Natural killer cell (primary cell): ENCODE measurements around the gene TMEM132D. TPM values are rescaled to one million over a fixed set of nuclear protein-coding genes. Genes with fewer than 3 reads are reported as not detected.

ENCODE experiments used
- ATAC-seq, 3 donors: fragments of 150-1000 bp in 2 of 3; fragments of 200-7000 bp in 1 of 3; cut with Tn5 transposase; 1 replicate in 1 of 3; 2 replicates in 2 of 3; pipeline ENCODE4 v1.10.0; 2021; ENCODE audit warnings: mild to moderate bottlenecking in 2 of 3, moderate library complexity in 2 of 3
- DNase-seq, 2 donors: peaks; one replicate each; pipeline versions ENCODE4 v3.0.0 to v3.0.0-alpha.2; 2013 to 2021; ENCODE audit warnings: mixed read lengths in 1 of 2
- H3K27ac ChIP-seq: one replicate; pipeline ENCODE4 v1.5.1; 2013; ENCODE audit warnings: mild to moderate bottlenecking, low read length
- H3K27me3 ChIP-seq: one replicate; pipeline ENCODE4 v1.6.1; 2013; ENCODE audit warnings: low read length; ENCODE audit not compliant: control insufficient read depth, insufficient read depth
- H3K36me3 ChIP-seq: one replicate; pipeline ENCODE4 v1.6.1; 2013; ENCODE audit warnings: low read length; ENCODE audit not compliant: control insufficient read depth, insufficient read depth
- H3K4me1 ChIP-seq: one replicate; pipeline ENCODE4 v1.6.1; 2013; ENCODE audit warnings: low read length; ENCODE audit not compliant: control insufficient read depth, insufficient read depth
- H3K4me3 ChIP-seq: one replicate; pipeline ENCODE4 v1.5.1; 2013; ENCODE audit warnings: low read length
- H3K9me3 ChIP-seq: one replicate; pipeline ENCODE4 v1.6.1; 2013; ENCODE audit warnings: low read length; ENCODE audit not compliant: control insufficient read depth, insufficient read depth
- H3K27ac Mint-ChIP-seq, 2 donors: one replicate each; pipeline ENCODE4 v1.8.0; 2022; ENCODE audit warnings: mild to moderate bottlenecking in 2 of 2, mixed read lengths in 2 of 2, moderate library complexity in 1 of 2
- H3K27me3 Mint-ChIP-seq, 2 donors: one replicate each; pipeline ENCODE4 v1.8.0; 2022; ENCODE audit warnings: low read depth in 2 of 2, mixed read lengths in 2 of 2
- H3K36me3 Mint-ChIP-seq: one replicate; pipeline ENCODE4 v1.8.0; 2022; ENCODE audit warnings: mixed read lengths
- H3K4me1 Mint-ChIP-seq, 2 donors: one replicate each; pipeline ENCODE4 v1.8.0; 2022; ENCODE audit warnings: mixed read lengths in 2 of 2
- H3K4me3 Mint-ChIP-seq: one replicate; pipeline ENCODE4 v1.8.0; 2022; ENCODE audit warnings: mild to moderate bottlenecking, moderate library complexity, mixed read lengths
- H3K9me3 Mint-ChIP-seq, 2 donors: one replicate each; pipeline ENCODE4 v1.8.0; 2022; ENCODE audit warnings: mixed read lengths in 2 of 2
- WGBS: methylation state at CpG from one replicate; pipeline ENCODE4 v1.1.7; 2013; ENCODE audit warnings: missing lambda C conversion rate; ENCODE audit not compliant: insufficient coverage; 5-methylcytosine and 5-hydroxymethylcytosine counted together
- intact Hi-C: fragments of 100-400 bp; cut with micrococcal nuclease; formaldehyde crosslinking; loops from one replicate; pipeline ENCODE4 v1.14.2; 2022
- total RNA-seq, 4 donors: library from RNA; stranded (reverse); fragments of 120-200 nt in 1 of 4; gene quantifications; one replicate each; pipeline versions ENCODE4 v1.2.3 to v1.2.4, GENCODE V29; 2013 to 2022
- TF ChIP-seq, protein P1 (sequence below): fragments of 200-600 bp; IDR thresholded peaks from one replicate; pipeline ENCODE4 v1.8.0; 2022; ENCODE audit warnings: antibody characterized with exemption

Gene TMEM132D
- total RNA-seq, 3 donors from 2014 or later (not counting 1 experiment from before 2014, with no cell fraction given) = not detected

DNA sequence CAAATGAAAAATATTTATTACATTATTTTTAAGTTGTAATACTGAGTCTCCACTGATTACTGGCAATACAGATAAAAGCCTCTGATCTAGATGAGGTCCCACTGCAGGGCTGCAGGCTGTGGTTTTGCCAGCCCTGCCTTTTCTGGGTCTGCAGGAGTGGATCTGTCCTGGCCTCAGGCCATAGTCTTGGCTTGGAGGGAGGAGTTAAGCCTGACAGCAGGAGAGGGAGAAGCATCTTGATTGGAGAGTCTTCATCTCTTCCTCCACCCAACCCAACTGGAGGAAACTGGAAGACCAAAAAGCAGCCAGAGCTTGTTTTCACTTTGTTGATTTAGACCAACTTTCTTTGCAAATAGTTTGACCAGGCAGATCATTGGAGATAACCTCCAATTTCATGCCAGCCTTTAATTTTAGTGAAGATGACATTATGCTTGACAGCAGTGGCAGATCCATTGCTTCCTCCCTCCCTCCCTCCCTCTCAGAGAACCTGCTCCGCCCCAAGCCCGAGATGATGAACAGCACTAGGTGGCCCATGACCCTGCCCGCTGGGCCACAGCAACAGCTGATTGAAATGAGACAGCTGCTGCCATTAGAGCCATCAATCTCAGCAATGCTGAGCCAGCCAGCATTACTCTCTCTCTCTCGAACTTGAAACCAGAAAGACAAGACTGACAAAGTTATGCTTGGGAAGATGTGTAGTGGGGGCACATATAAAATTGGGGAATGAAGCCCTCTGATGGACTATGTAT, 828.2 kb downstream of the TMEM132D start:
- no peaks in the 10 kb centered on the region for H3K4me1 Mint-ChIP-seq
- Histone ChIP-seq H3K27ac (no peak overlapping the region), H3K36me3 (no peaks in the 10 kb centered on the region), H3K4me1 (no peaks in the 10 kb centered on the region), H3K9me3 (no peaks in the 10 kb centered on the region), H3K4me3 (no peak overlapping the region), H3K27me3 (no peaks in the 10 kb centered on the region)
- H3K36me3 Mint-ChIP-seq = no peaks in the 10 kb centered on the region
- no peak for ATAC-seq
- TF ChIP-seq, protein P1, sequence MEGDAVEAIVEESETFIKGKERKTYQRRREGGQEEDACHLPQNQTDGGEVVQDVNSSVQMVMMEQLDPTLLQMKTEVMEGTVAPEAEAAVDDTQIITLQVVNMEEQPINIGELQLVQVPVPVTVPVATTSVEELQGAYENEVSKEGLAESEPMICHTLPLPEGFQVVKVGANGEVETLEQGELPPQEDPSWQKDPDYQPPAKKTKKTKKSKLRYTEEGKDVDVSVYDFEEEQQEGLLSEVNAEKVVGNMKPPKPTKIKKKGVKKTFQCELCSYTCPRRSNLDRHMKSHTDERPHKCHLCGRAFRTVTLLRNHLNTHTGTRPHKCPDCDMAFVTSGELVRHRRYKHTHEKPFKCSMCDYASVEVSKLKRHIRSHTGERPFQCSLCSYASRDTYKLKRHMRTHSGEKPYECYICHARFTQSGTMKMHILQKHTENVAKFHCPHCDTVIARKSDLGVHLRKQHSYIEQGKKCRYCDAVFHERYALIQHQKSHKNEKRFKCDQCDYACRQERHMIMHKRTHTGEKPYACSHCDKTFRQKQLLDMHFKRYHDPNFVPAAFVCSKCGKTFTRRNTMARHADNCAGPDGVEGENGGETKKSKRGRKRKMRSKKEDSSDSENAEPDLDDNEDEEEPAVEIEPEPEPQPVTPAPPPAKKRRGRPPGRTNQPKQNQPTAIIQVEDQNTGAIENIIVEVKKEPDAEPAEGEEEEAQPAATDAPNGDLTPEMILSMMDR = no peak
- H3K4me3 Mint-ChIP-seq = no peak overlapping the region
- intact Hi-C loops = no loop called here
- 73% methylated on average over 4 of the region's 4 CpGs for WGBS
- no peaks in the 10 kb centered on the region for H3K9me3 Mint-ChIP-seq
- DNase-seq = no peak
- H3K27me3 Mint-ChIP-seq = peaks cover 0 to 3% of the 10 kb centered on the region in 2 donors
- H3K27ac Mint-ChIP-seq = no peak overlapping the region

DNA sequence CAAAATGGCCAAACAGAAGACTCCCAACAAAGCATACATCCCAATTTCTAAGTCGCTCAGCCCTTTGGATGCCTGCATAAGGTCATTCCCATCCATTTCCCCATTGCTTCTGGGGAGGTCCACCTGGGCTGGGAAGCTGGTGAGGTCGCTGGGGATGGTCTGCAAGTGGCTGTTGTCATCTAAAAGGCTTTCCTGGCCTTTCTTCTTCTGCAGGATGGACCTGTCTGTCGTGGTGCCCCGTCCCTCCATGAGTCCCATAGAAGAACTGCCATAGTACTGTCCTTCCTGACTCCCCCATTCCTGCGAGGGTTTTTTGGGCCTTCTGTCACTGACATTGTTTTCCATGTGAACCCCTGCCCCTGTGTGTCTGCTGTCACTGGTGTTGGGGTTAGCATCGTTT, 829.4 kb downstream of the TMEM132D start:
- no peaks in the 10 kb centered on the region for H3K4me1 Mint-ChIP-seq
- TF ChIP-seq, protein P1 = no peak
- Histone ChIP-seq H3K9me3 (no peaks in the 10 kb centered on the region), H3K36me3 (no peaks in the 10 kb centered on the region), H3K27ac (no peak overlapping the region), H3K4me1 (no peaks in the 10 kb centered on the region), H3K4me3 (no peak overlapping the region), H3K27me3 (no peaks in the 10 kb centered on the region)
- DNase-seq = no peak
- H3K36me3 Mint-ChIP-seq = no peaks in the 10 kb centered on the region
- WGBS = 87% methylated on average over 6 of the region's 6 CpGs
- H3K4me3 Mint-ChIP-seq = no peak overlapping the region
- intact Hi-C loops = no loop called here
- H3K27me3 Mint-ChIP-seq = peaks cover 0 to 3% of the 10 kb centered on the region in 2 donors
- ATAC-seq = no peak
- H3K27ac Mint-ChIP-seq = no peak overlapping the region
- no peaks in the 10 kb centered on the region for H3K9me3 Mint-ChIP-seq

DNA sequence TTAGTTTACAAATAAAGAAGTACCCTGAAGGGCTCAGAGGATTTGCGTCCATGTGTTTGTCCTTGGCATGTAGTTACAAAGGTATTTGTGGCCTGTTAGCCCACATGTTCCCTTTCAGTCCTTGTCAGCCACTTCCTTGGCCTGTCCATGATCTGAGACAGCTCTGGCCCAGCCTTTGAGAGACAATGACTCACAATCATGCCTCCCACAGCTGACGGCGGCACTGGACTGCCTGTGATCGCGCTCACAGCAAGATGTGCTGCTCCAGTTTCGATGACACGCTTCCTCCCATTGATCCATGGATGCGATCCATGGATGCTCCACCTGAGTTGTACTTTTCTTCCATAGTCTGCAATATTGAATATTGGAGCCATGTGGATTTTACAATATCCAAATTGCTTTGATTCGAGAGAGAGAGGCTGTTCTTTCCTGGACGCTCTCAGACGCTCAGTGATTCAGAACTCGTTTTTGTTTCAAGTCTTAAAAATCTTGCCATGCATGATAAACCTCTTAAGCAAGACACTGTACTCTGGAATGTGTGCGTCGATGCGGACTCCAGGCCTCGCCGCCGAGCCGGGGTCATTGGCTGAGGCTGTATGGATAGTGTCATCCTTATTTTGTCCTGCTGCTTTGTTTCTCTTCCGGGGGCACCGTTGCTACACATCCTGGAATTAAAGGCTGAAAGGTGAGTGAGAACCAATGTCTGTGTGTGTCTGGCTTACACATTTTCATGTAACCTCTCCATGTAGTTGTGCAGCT, 830.5 kb downstream of the TMEM132D start:
- H3K27me3 Mint-ChIP-seq = peaks cover 0 to 3% of the 10 kb centered on the region in 2 donors
- H3K4me1 Mint-ChIP-seq = no peaks in the 10 kb centered on the region
- intact Hi-C loops = no loop called here
- ATAC-seq (no peak), DNase-seq (no peak)
- Histone ChIP-seq H3K36me3 (no peaks in the 10 kb centered on the region), H3K27me3 (no peaks in the 10 kb centered on the region), H3K27ac (no peak overlapping the region), H3K9me3 (no peaks in the 10 kb centered on the region), H3K4me1 (no peaks in the 10 kb centered on the region), H3K4me3 (no peak overlapping the region)
- TF ChIP-seq, protein P1 = no peak
- 90% methylated on average over 21 of the region's 21 CpGs for WGBS
- no peak overlapping the region for H3K27ac Mint-ChIP-seq
- no peaks in the 10 kb centered on the region for H3K9me3 Mint-ChIP-seq
- no peak overlapping the region for H3K4me3 Mint-ChIP-seq
- H3K36me3 Mint-ChIP-seq = no peaks in the 10 kb centered on the region
